AG04449 (cell line): ENCODE measurements around the gene HSPA9.
"Not testable (repeated sequence)": the region's sequence is repeated elsewhere in the genome, so short reads cannot be mapped to it uniquely, and the experiment has no call there.

Experiments
- CTCF ChIA-PET: fragments of 350-600 bp; formaldehyde crosslinking; extraction: SDS; loops from one replicate; lab custom pipeline; 2021; ENCODE audit warnings: antibody characterized with exemption; lab: Yijun Ruan, JAX
- POLR2A ChIA-PET: fragments of 400-600, 350-600 bp; formaldehyde crosslinking; extraction: SDS; loops from one replicate; lab custom pipeline; 2020; ENCODE audit warnings: antibody characterized with exemption, inconsistent platforms; lab: Yijun Ruan, JAX
- DNase-seq: peaks from one replicate; pipeline ENCODE4 v3.0.0-alpha.2; 2010; ENCODE audit warnings: low read depth, low spot score
- H3K4me3 ChIP-seq: 2 replicates; pipeline ENCODE4 v1.5.1; 2011; ENCODE audit warnings: low read depth, mild to moderate bottlenecking, control low read depth, low read length
- CTCF ChIP-seq: IDR thresholded peaks from one replicate; pipeline ENCODE4 v1.5.1; 2011; ENCODE audit warnings: mild to moderate bottlenecking, moderate library complexity, low read length, control low read depth, inconsistent platforms; ENCODE audit not compliant: insufficient read depth; ENCODE audit errors: missing control alignments

HSPA9 gene

GRCh38 chr5:138514021-138514420 lies 61.2 kb downstream of the HSPA9 start:
- ChIA-PET CTCF (interaction anchor here (1.1 to 3.6 kb wide), 3 partner anchors 10 to 161 kb away, joined by 3 to 35 read pairs (median 5); no protein-coding TSS in a partner anchor), POLR2A (no interaction called here)
- H3K4me3 ChIP-seq: no peak overlapping the region
- no peak for DNase-seq
- no peak for TF ChIP-seq CTCF

- TF ChIP-seq CTCF: no peak
- H3K4me3 ChIP-seq: no peak overlapping the region
- POLR2A ChIA-PET: interaction anchor here (0.8 to 1.1 kb wide), 2 partner anchors 44 to 170 kb away, joined by 3 to 4 read pairs; partner anchors contain the start of gene EGR1
- CTCF ChIA-PET: interaction anchor here (1.0 to 4.7 kb wide), 3 partner anchors 10 to 59 kb away, joined by 3 to 42 read pairs (median 7); no protein-coding TSS in a partner anchor
- DNase-seq: no peak
Measured at GRCh38 chr5:138508958-138509357, 66.2 kb downstream of the HSPA9 start.

- DNase-seq, H3K4me3 ChIP-seq, POLR2A ChIA-PET: not testable (repeated sequence)
- CTCF ChIA-PET: interaction anchor here (13.0 kb wide), 1 partner anchor 55 kb away, joined by 407 read pairs; no protein-coding TSS in a partner anchor
Measured at GRCh38 chr5:138507485-138507884, 67.7 kb downstream of the HSPA9 start.

- H3K4me3 ChIP-seq: no peak overlapping the region
- DNase-seq: no peak
- CTCF ChIA-PET: interaction anchor here (13.0 kb wide), 1 partner anchor 54 kb away, joined by 407 read pairs; no protein-coding TSS in a partner anchor
- no peak for TF ChIP-seq CTCF
- POLR2A ChIA-PET: no interaction called here
Measured at GRCh38 chr5:138506370-138507306, 68.6 kb downstream of the HSPA9 start.

GRCh38 chr5:138504799-138505198 lies 70.4 kb downstream of the HSPA9 start:
- no peak for TF ChIP-seq CTCF
- no peak for DNase-seq
- POLR2A ChIA-PET: interaction anchor here (3.0 kb wide), 1 partner anchor 39 kb away, joined by 22 read pairs; the partner anchor contains the start of gene EGR1

More at GRCh38 chr5:138504799-138505198, 70.4 kb downstream of the HSPA9 start:
- CTCF ChIA-PET: interaction anchor here (0.7 to 13.0 kb wide), 16 partner anchors 8 to 758 kb away, joined by 3 to 407 read pairs (median 10); partner anchors contain the start of genes EGR1, ETF1 and REEP2
- no peak overlapping the region for H3K4me3 ChIP-seq
